Karpas-422 (cell line): ENCODE data around the gene LHCGR. TPM values are rescaled to one million over a fixed set of nuclear protein-coding genes. Genes with fewer than 3 reads are reported as not detected.

Experiments used
- DNase-seq: peaks from one replicate; pipeline ENCODE4 v3.0.0-alpha.2; 2015
- H2AFZ ChIP-seq: fragments of 200-600 bp; sonication (generic); 2 replicates; pipeline ENCODE4 v1.6.1; 2014; ENCODE audit warnings: antibody characterized with exemption, low read length, mixed read lengths
- H3K27ac ChIP-seq: fragments of 200-600 bp; sonication (generic); 2 replicates; pipeline ENCODE4 v1.5.1; 2014; ENCODE audit warnings: mild to moderate bottlenecking, low read length, moderate library complexity
- H3K27me3 ChIP-seq: fragments of 200-600 bp; sonication (generic); 2 replicates; pipeline ENCODE4 v1.6.1; 2014; ENCODE audit warnings: low read length, mixed read lengths
- H3K36me3 ChIP-seq: fragments of 200-600 bp; sonication (generic); 2 replicates; pipeline ENCODE4 v1.6.1; 2014; ENCODE audit warnings: low read length, mixed read lengths; ENCODE audit not compliant: insufficient read depth
- H3K4me1 ChIP-seq: fragments of 200-600 bp; sonication (generic); 2 replicates; pipeline ENCODE4 v1.6.1; 2014; ENCODE audit warnings: mild to moderate bottlenecking, low read length, mixed read lengths
- H3K4me2 ChIP-seq: fragments of 200-600 bp; sonication (generic); 2 replicates; pipeline ENCODE4 v1.6.1; 2014; ENCODE audit warnings: low read length, low read depth, mild to moderate bottlenecking; ENCODE audit not compliant: poor library complexity, severe bottlenecking
- H3K4me3 ChIP-seq: fragments of 200-600 bp; sonication (generic); 2 replicates; pipeline ENCODE4 v1.5.1; 2014; ENCODE audit warnings: mild to moderate bottlenecking, antibody characterized with exemption, low read length, mixed read lengths
- H3K79me2 ChIP-seq: fragments of 200-600 bp; sonication (generic); 2 replicates; pipeline ENCODE4 v1.6.1; 2014; ENCODE audit warnings: mild to moderate bottlenecking, low read length, mixed read lengths
- H3K9ac ChIP-seq: fragments of 200-600 bp; sonication (generic); 2 replicates; pipeline ENCODE4 v1.6.0; 2014; ENCODE audit warnings: low read length
- H3K9me2 ChIP-seq: fragments of 200-600 bp; sonication (generic), shearing (Covaris generic); replicated peaks from 2 replicates; pipeline ENCODE4 v1.6.0; 2014; ENCODE audit warnings: mild to moderate bottlenecking, low read length, moderate library complexity; ENCODE audit not compliant: insufficient read depth
- H3K9me3 ChIP-seq: fragments of 300-700, 200-600 bp; sonication (generic); 2 replicates; pipeline ENCODE4 v1.6.1; 2014; ENCODE audit warnings: low read length, mixed read lengths
- H4K20me1 ChIP-seq: fragments of 200-600 bp; sonication (generic); 2 replicates; pipeline ENCODE4 v1.6.1; 2014; ENCODE audit warnings: mild to moderate bottlenecking, antibody characterized with exemption, low read length, low read depth; ENCODE audit not compliant: insufficient read depth
- total RNA-seq: library from RNA; depleted of rRNA; stranded (reverse); fragments of >200 nt; shearing (Covaris generic); gene quantifications from 2 replicates; pipeline ENCODE4 v1.2.3, GENCODE V29; 2014; ENCODE audit warnings: low replicate concordance

LHCGR gene
- total RNA-seq, 1 experiment from 2014 or later, result not detected

DNA sequence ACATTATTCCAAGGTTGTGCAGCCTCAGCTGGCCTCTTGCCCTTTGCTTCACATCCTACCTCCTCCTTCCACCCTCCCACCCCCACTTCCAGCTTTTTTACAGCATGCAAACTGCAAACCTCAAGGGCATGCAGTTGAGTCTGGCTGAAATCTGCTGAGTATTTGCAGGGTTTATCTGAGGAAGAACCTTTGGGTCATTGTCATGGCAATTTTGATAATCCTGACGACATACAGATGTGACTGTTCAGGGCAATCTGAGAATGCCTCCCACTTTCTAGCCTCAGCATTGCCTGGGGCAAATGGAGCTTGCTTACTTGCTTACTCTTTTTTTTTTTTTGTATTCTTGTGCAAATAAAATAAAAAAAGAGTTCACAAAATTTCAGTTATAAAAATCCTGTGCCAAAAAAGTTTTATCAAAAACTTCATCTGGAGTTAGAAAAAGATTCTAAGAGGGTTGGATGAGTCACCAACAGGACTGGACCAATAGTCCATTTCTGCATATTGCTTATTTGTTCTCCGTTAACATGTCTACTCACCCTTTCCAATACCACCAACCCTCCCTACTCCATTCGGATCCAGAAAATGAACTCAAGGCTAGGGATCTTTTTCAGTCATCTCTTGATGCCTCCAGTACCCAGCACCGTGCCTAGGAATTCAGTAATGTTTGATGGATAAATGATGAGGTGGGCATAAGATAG is 23.6 kb upstream of the LHCGR start:
- Histone ChIP-seq H2AFZ (no peak overlapping the region), H3K27me3 (no peaks in the 10 kb centered on the region), H3K9me2 (no peaks in the 10 kb centered on the region), H3K4me1 (no peaks in the 10 kb centered on the region), H3K4me2 (no peak overlapping the region), H3K27ac (no peak overlapping the region), H4K20me1 (no peaks in the 10 kb centered on the region), H3K79me2 (no peaks in the 10 kb centered on the region), H3K9me3 (no peaks in the 10 kb centered on the region), H3K36me3 (no peaks in the 10 kb centered on the region), H3K4me3 (no peak overlapping the region), H3K9ac (no peak overlapping the region)
- no peak for DNase-seq

DNA sequence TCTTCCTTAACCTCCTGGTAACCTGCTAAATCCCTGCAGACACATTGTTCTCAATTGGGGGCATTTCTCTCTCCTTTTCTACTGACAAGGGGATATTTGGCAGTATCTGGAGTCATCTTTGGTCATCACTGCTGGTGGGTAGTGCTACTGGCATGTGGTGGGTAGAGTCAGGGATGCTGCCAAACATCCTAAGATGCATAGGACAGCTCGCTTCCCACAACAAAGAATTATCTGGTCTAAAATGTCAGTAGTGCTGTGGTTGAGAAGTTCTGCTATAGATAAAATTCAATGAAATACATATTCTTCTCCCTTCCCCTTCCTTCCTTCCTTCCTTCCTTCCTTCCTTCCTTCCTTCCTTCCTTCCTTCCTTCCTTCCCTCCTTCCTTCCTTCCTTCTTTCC is 18.7 kb upstream of the LHCGR start:
- no peak for DNase-seq
- no peak overlapping the region for H3K27ac ChIP-seq

DNA sequence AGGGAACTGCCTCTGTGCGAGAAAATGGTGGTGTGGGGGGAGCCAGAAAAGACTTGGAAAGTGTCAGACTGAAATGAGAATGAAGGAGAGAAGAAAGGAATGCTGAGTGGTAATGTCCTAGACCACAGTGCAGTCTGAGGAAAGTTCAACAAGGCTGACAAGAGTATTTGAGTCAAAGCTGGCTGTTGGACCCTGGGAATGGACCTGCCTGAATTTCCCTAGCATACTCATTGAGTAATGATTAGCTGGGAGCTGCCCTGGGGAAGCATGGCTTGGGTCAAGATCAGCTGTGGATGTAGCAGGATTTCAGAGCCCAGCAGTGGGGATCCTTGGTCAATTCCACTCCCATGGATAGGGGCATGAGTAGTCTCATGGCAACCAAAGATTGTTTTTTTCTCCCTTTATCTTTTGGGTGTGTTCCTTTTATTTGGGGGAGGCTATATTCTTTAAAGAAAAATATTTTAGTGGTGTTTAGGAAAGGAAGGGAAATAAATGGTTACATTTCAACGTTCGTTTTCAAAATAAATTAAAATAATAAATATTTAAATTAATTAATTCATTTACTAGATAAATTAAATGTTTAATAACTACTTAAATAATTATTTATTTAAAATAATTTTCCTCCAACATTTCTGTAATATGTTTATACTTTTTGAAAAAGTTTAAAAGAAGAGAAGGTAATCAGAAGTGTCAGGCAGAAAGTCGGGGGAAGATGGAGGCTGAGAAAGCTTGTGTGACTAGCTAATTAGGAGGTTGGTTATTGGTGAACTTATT is 15.9 kb upstream of the LHCGR start:
- no peaks in the 10 kb centered on the region for H3K36me3 ChIP-seq
- no peak overlapping the region for H3K4me3 ChIP-seq
- no peak for DNase-seq
- no peak overlapping the region for H3K27ac ChIP-seq
- no peaks in the 10 kb centered on the region for H4K20me1 ChIP-seq
- no peaks in the 10 kb centered on the region for H3K27me3 ChIP-seq
- H3K4me1 ChIP-seq, result no peaks in the 10 kb centered on the region
- no peaks in the 10 kb centered on the region for H3K9me2 ChIP-seq
- H3K79me2 ChIP-seq, result no peaks in the 10 kb centered on the region
- H3K9me3 ChIP-seq, result no peaks in the 10 kb centered on the region
- no peak overlapping the region for H2AFZ ChIP-seq
- no peak overlapping the region for H3K9ac ChIP-seq
- H3K4me2 ChIP-seq, result no peak overlapping the region

More for the DNA sequence above, 18.7 kb upstream of the LHCGR start:
- H2AFZ ChIP-seq, result no peak overlapping the region
- H3K9me3 ChIP-seq, result no peaks in the 10 kb centered on the region
- H3K4me2 ChIP-seq, result no peak overlapping the region
- no peak overlapping the region for H3K9ac ChIP-seq
- no peaks in the 10 kb centered on the region for H3K27me3 ChIP-seq
- H4K20me1 ChIP-seq, result no peaks in the 10 kb centered on the region
- H3K9me2 ChIP-seq, result no peaks in the 10 kb centered on the region
- no peaks in the 10 kb centered on the region for H3K79me2 ChIP-seq
- no peak overlapping the region for H3K4me3 ChIP-seq
- no peaks in the 10 kb centered on the region for H3K36me3 ChIP-seq
- H3K4me1 ChIP-seq, result no peaks in the 10 kb centered on the region

DNA sequence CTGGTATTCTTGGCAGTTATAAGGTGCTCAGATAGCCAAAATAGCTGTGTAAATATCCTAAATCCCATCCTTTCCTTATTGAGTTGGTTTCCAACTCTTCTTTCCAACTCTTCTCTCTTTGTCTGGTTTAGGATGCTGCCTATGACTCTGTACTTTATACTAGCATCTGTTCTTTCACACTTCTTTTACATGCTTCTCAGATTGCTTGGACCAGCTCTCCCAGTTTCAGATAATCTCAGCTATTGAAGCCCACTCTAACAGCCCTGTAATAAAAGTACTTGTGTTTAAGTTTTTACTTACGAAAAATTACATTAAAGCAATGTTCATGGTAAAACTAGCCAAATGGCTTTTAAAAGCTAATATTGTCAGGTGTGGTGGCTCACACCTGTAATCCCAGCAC is 14.7 kb upstream of the LHCGR start:
- Histone ChIP-seq H3K4me3 (no peak overlapping the region), H3K4me1 (no peaks in the 10 kb centered on the region), H3K9me2 (no peaks in the 10 kb centered on the region), H3K4me2 (no peak overlapping the region), H3K27me3 (no peaks in the 10 kb centered on the region), H3K36me3 (no peaks in the 10 kb centered on the region), H2AFZ (no peak overlapping the region), H3K79me2 (no peaks in the 10 kb centered on the region), H3K9me3 (no peaks in the 10 kb centered on the region), H3K9ac (no peak overlapping the region), H4K20me1 (no peaks in the 10 kb centered on the region), H3K27ac (no peak overlapping the region)
- no peak for DNase-seq

DNA sequence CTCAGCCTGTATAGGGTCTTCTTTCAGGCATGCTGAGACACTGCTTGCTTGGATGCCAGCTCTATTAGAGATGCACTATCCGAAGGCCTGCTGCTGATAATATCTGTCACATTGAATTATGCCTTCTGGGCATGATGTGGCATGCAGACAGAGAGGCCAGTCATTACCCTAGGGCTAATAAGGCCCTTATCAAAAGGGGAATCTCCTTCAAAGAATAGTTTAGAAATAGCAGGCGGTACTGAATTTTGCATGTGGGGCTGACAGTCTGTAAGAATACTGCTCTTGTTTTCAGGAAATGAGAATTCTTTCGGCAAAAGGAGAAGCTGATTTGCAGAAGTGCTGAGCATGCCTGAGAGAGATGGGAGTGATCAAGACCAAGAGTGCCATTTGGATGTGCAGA is 13.1 kb upstream of the LHCGR start:
- Histone ChIP-seq H3K9me2 (no peaks in the 10 kb centered on the region), H3K27me3 (no peaks in the 10 kb centered on the region), H3K9me3 (no peaks in the 10 kb centered on the region), H3K9ac (no peak overlapping the region), H3K4me3 (no peak overlapping the region), H2AFZ (no peak overlapping the region), H3K79me2 (no peaks in the 10 kb centered on the region), H4K20me1 (no peaks in the 10 kb centered on the region), H3K4me1 (no peaks in the 10 kb centered on the region), H3K36me3 (no peaks in the 10 kb centered on the region), H3K4me2 (no peak overlapping the region), H3K27ac (no peak overlapping the region)
- no peak for DNase-seq

DNA sequence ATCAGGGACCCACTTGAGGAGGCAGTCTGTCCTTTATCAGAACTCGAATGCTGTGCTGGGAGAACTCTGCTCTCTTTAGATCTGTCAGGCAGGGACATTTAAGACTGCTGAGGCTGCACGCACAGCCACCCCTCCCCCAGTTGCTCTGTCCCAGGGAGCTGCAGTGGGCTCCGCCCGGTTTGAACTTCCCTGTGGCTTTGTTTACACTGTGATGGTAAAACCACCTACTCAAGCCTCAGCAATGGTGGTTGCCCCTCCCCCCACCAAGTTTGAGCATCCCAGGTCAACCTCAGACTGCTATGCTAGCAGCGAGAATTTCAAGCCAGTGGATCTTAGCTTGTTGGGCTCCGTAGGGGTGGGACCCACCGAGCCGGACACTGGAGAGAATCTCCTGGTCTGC is 11.8 kb upstream of the LHCGR start:
- no peak overlapping the region for H3K27ac ChIP-seq

DNA sequence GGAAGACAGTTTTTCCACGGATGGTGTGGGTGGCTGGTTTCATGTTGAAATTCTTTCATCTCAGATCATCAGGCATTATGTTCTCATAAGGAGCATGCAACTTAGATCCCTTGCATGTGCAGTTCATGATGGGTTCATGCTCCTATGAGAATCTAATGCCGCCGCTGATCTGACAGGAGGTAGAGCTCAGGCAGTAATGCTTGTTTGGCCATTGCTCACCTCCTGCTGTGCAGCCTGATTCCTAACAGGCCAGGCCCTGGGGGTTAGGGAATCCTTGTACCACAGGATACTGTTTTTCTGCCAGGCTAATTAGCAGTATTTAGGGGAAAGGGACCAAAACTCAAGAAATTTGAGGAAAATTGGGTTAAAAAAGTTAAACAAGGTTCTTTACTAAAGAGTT is 5.3 kb upstream of the LHCGR start:
- no peak overlapping the region for H3K4me3 ChIP-seq
- no peaks in the 10 kb centered on the region for H3K9me2 ChIP-seq
- no peak overlapping the region for H3K9ac ChIP-seq
- H3K9me3 ChIP-seq, result no peaks in the 10 kb centered on the region
- DNase-seq, result no peak
- H3K4me1 ChIP-seq, result no peaks in the 10 kb centered on the region
- H4K20me1 ChIP-seq, result no peaks in the 10 kb centered on the region
- no peak overlapping the region for H3K27ac ChIP-seq
- no peaks in the 10 kb centered on the region for H3K36me3 ChIP-seq
- no peaks in the 10 kb centered on the region for H3K79me2 ChIP-seq
- H2AFZ ChIP-seq, result no peak overlapping the region
- no peak overlapping the region for H3K4me2 ChIP-seq
- H3K27me3 ChIP-seq, result no peaks in the 10 kb centered on the region

More for the DNA sequence above, 11.8 kb upstream of the LHCGR start:
- Histone ChIP-seq H3K27me3 (no peaks in the 10 kb centered on the region), H3K4me2 (no peak overlapping the region), H3K79me2 (no peaks in the 10 kb centered on the region), H3K4me1 (no peaks in the 10 kb centered on the region), H3K36me3 (no peaks in the 10 kb centered on the region), H2AFZ (no peak overlapping the region), H3K9ac (no peak overlapping the region), H4K20me1 (no peaks in the 10 kb centered on the region), H3K4me3 (no peak overlapping the region), H3K9me2 (no peaks in the 10 kb centered on the region), H3K9me3 (no peaks in the 10 kb centered on the region)
- no peak for DNase-seq

DNA sequence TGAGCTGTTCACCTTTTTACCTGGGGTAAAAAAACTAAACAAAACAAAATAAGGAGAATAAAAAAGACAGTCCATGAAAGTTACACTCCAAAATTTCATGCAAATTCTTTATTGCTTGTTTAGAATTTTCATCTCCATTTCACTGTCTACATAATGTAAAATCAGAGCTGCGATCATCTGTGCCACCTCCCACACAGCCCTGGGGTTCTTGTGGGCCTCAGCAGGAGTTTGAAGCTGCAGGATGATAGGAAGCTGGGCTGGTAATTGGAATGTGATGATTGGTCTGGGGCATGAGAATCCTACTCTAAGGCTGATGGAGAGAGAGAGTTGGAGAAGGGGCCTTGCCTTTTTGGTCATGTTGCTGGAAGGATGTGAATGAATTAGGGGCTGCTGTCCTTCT is 4.2 kb upstream of the LHCGR start:
- Histone ChIP-seq H3K79me2 (no peaks in the 10 kb centered on the region), H3K9ac (no peak overlapping the region), H3K36me3 (no peaks in the 10 kb centered on the region), H3K4me1 (no peaks in the 10 kb centered on the region), H3K4me2 (no peak overlapping the region), H3K27me3 (no peaks in the 10 kb centered on the region), H4K20me1 (no peaks in the 10 kb centered on the region), H3K9me3 (no peaks in the 10 kb centered on the region), H3K27ac (no peak overlapping the region), H2AFZ (no peak overlapping the region), H3K9me2 (no peaks in the 10 kb centered on the region), H3K4me3 (no peak overlapping the region)
- DNase-seq, result no peak
